ENCODE measurements around the gene PNISR. TPM values are rescaled to one million over a fixed set of nuclear protein-coding genes. Genes with fewer than 3 reads are reported as not detected.
A peak's percentile ranks its signal among the peaks of the same experiment; 100 is the strongest.

PNISR gene
- total RNA-seq, 3 donors from 2014 or later = 77.4 to 121 (median 105) TPM

DNA sequence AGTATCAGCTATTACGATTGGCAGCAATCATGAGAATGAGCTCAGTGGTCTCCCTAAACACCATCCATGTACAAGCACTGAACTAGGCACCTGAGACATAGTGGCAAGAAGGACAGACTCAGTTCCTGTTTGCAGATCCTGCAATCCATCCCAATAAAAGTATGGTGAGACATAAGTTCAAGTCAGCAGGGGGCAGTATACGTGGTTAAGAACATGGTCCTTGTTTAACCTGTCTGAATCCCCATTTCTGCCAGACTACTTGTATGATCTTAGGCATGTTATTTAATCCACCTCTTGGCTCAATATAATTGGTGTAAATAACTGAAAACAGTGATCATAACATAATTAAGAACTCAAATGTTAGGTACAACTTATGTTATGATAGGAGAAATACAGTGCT, 33.2 kb upstream of the PNISR start:
- TF ChIP-seq, protein P1, sequence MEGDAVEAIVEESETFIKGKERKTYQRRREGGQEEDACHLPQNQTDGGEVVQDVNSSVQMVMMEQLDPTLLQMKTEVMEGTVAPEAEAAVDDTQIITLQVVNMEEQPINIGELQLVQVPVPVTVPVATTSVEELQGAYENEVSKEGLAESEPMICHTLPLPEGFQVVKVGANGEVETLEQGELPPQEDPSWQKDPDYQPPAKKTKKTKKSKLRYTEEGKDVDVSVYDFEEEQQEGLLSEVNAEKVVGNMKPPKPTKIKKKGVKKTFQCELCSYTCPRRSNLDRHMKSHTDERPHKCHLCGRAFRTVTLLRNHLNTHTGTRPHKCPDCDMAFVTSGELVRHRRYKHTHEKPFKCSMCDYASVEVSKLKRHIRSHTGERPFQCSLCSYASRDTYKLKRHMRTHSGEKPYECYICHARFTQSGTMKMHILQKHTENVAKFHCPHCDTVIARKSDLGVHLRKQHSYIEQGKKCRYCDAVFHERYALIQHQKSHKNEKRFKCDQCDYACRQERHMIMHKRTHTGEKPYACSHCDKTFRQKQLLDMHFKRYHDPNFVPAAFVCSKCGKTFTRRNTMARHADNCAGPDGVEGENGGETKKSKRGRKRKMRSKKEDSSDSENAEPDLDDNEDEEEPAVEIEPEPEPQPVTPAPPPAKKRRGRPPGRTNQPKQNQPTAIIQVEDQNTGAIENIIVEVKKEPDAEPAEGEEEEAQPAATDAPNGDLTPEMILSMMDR (IDR thresholded peaks at IDR 0.05) = no peak
- H3K36me3 ChIP-seq (ENCODE audit: low read depth) = no peaks in the 10 kb centered on the region
- no peaks in the 10 kb centered on the region for H3K9me3 ChIP-seq
- H3K4me1 ChIP-seq (ENCODE audit: low read depth) = no peaks in the 10 kb centered on the region
- peak in 1 of 3 donors; percentile 50 for DNase-seq
- no peak overlapping the region for H3K4me3 ChIP-seq
- intact Hi-C loops (cut with DNase I, micrococcal nuclease) = no loop called here
- peak; percentile 54 for ATAC-seq

DNA sequence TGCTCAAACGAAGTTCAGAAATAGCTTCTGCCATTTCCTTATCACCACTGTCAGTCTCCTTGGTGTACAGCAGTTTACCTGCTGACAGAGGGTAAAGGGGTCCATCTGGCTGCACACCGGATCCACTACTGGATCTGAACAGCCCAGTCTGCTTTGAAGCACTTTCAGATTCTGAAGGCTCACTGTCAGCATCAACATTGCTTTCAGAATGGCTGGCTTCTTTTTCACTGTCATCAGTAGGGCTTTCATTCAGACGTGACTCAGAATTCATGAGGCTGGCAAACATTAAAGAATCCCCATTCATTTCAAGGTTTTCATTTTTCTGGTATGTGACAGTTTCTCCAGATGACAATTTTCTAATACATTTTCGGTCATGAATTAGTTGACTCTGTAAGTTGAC, 21.0 kb upstream of the PNISR start:
- TF ChIP-seq, protein P1 (IDR thresholded peaks at IDR 0.05) = no peak
- no peaks in the 10 kb centered on the region for H3K9me3 ChIP-seq
- H3K36me3 ChIP-seq (ENCODE audit: low read depth) = no peaks in the 10 kb centered on the region
- DNase-seq (no peak), ATAC-seq (no peak)
- no peaks in the 10 kb centered on the region for H3K4me1 ChIP-seq (ENCODE audit: low read depth)
- H3K4me3 ChIP-seq = no peak overlapping the region
- intact Hi-C loops (cut with DNase I, micrococcal nuclease) = no loop called here

DNA sequence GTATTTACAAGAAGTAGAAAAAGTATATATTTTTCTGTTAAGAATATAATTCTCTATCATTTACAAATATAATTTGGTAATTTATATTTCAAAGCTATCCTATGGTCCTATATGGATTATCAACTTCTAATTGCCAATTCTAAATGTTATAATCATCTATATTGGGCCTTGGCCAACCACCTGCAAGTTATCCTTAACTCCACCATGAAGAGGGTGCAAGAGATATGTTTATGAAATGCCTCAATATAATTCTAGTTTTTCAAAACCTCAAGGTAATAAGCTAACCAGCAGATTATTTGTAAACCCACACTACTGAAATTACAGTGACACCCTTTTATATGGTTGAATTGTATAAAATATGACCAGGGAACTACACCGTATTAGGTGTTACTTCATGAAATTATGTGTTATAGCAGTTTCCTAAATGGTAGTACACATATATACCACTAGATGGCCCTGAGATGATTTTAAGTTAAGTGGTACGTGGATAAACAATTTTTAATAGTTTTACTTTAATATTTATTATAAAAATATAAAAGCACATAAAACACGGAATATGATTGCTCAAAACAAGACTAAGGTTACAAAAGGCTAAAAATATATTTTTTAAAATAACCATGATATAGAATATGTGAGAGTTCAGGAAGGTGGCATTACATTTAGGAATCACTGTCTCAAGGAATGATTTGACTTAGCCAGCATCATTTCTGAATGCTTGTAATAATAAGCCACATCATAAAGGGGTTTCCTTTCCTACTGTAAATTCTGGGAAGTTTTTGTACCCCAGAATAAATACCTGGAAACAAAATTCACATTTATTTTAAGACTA, 9.8 kb upstream of the PNISR start:
- no peaks in the 10 kb centered on the region for H3K9me3 ChIP-seq
- intact Hi-C loops (cut with DNase I, micrococcal nuclease) = no loop called here
- TF ChIP-seq, protein P1 (IDR thresholded peaks at IDR 0.05) = peak; percentile 40
- peak; percentile 58 for ATAC-seq
- H3K4me1 ChIP-seq (ENCODE audit: low read depth) = peaks cover 3% of the 10 kb centered on the region
- no peak for DNase-seq
- no peaks in the 10 kb centered on the region for H3K36me3 ChIP-seq (ENCODE audit: low read depth)
- no peak overlapping the region for H3K4me3 ChIP-seq

DNA sequence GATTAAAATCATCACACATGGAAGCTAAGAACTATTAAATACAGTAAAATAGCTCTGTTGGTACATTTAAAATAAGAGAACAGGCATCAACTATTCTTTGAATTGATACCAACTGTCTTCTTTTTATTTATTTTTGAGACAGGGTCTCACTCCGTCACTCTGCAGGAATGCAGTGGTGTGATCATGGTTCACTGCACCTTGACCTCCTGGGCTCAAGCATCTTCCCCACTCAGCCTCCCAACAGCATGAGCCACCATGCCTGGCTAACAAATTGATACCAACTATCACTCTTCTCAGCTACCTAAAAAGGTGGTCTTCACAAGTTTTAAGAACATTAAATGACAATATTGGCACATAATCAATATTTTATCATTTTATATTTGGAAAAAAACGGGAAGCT, 7.8 kb upstream of the PNISR start:
- DNase-seq (no peak), ATAC-seq (no peak)
- Histone ChIP-seq H3K36me3 (ENCODE audit: low read depth) (no peaks in the 10 kb centered on the region), H3K4me3 (no peak overlapping the region), H3K4me1 (ENCODE audit: low read depth) (peaks cover 3% of the 10 kb centered on the region), H3K9me3 (no peaks in the 10 kb centered on the region)
- TF ChIP-seq, protein P1 (IDR thresholded peaks at IDR 0.05) = no peak
- intact Hi-C loops (cut with DNase I, micrococcal nuclease) = no loop called here

DNA sequence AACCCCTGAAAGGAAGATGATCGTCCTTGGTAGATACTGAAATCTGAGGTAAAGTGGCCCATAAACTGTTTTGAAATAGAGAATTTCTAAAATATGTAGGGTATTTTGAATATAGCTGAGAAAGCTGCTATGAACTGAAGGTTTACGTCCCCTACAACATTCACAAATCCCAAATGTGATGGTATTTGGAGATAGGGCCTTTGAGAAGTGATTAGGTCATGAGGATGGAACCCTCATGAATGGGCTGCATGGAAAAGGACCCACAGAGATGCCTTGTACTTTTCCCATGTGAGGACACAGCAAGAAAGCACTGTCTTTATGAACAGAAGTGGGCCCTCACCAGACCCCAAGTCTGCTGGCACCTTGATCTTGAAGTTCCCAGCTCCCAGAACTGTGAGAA, 6.8 kb upstream of the PNISR start:
- TF ChIP-seq, protein P1 (IDR thresholded peaks at IDR 0.05) = no peak
- no peak for ATAC-seq
- Histone ChIP-seq H3K9me3 (no peaks in the 10 kb centered on the region), H3K36me3 (ENCODE audit: low read depth) (no peaks in the 10 kb centered on the region), H3K4me3 (no peak overlapping the region), H3K4me1 (ENCODE audit: low read depth) (peaks cover 12% of the 10 kb centered on the region)
- intact Hi-C loops (cut with DNase I, micrococcal nuclease) = no loop called here
- no peak for DNase-seq

All from mucosa of descending colon (tissue), 3 donors.